OCI-LY3 (cell line): ENCODE measurements around the gene PIGL.

Source experiments
- CTCF ChIP-seq: fragments of 200-600, 300-600 bp; sonication (generic); IDR thresholded peaks from 2 replicates; pipeline ENCODE4 v1.5.1; 2014; ENCODE audit warnings: antibody characterized with exemption, low read length, low read depth
- EZH2phosphoT487 ChIP-seq: fragments of 200-600 bp; shearing (Covaris generic); IDR thresholded peaks from 2 replicates; pipeline ENCODE4 v1.6.1; 2018; ENCODE audit warnings: antibody characterized with exemption, mixed run types, low read depth

DNA sequence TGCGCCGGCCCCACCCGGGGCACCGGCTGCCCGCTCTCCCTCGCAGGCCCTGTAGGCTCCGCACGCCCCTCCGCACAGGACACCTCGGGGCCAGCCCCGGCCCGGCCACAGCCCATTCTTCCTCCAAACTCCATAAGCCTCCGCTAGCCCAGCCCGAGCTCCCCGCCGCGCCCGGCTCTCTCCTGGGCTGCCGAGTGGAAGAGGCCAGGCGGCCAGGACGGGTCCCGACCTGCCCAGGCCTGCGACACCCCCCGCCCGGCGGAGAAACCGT lies 2.1 kb upstream of the PIGL start:
- TF ChIP-seq CTCF (no peak), EZH2phosphoT487 (no peak)
